ENCODE measurements around the gene TECR.
A peak's percentile ranks its signal among the peaks of the same experiment; 100 is the strongest.
"Not testable (repeated sequence)": the region's sequence is repeated elsewhere in the genome, so short reads cannot be mapped to it uniquely, and the experiment has no call there.

TECR gene

DNA sequence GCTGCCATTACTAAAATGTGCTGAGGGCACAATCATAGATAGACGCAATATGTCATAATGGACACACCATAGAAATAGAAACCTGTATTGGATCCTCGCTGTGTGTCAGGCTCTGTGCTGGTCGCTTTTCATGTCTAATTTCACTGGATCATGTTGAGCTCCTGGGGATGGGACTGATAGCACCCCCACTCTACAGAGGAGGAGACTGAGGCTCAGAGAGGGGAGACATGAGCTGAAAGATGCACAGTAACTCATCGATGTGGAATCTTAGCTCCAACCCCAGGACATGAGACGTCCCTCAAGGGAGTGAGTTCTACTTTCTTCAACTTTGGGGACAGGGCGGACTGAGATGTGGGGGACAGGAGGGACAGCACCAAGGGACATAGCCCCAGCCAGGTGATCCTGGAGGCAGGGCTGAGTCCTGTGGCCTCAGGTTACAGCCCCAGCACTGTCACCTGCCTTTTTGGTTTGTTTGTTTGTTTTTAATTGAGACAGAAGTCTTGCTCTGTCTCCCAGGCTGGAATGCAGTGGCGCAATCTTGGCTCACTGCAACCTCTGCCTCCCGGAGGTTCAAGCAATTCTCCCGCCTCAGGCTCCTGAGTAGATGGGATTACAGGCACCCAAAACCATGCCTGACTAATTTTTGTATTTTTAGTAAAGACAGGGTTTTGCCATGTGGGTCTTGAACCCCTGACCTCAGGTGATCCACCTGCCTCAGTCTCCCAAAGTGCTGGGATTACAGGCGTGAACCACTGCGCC, 26.9 kb upstream of the TECR start:
- H3K27me3 Mint-ChIP-seq = peaks cover 2% of the 10 kb centered on the region
- H3K27ac Mint-ChIP-seq = no peak overlapping the region
- H3K36me3 Mint-ChIP-seq (ENCODE audit: low read depth) = no peaks in the 10 kb centered on the region
- peaks cover 31% of the 10 kb centered on the region for H3K4me1 Mint-ChIP-seq
- H3K4me3 Mint-ChIP-seq = no peak overlapping the region
- DNase-seq = no peak
- ATAC-seq = no peak
- no peaks in the 10 kb centered on the region for H3K9me3 Mint-ChIP-seq

DNA sequence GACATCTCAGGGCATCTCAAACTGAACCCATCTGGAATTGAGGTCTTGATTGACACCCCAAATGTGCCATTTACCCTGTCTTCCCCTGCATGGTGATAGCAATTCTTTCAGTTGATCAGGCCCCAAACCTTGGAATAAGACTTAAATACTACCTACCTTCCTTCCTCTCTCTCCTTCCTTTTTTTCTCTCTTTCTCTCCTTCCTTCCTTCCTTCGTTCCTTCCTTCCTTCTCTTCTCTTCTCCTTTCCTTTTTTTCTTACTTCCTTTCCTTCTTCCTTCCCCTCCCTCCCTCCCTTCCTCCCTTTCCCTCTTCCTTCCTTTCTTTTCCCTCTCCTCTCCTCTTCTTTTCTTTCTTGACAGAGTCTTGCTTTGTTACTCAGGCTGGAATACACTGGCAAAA, 26.1 kb upstream of the TECR start:
- Mint-ChIP-seq H3K4me1 (peaks cover 37% of the 10 kb centered on the region), H3K27me3 (no peaks in the 10 kb centered on the region), H3K9me3 (no peaks in the 10 kb centered on the region), H3K36me3 (ENCODE audit: low read depth) (no peaks in the 10 kb centered on the region), H3K4me3 (no peak overlapping the region), H3K27ac (peak overlapping the region; percentile 25)
- ATAC-seq (no peak), DNase-seq (no peak)

DNA sequence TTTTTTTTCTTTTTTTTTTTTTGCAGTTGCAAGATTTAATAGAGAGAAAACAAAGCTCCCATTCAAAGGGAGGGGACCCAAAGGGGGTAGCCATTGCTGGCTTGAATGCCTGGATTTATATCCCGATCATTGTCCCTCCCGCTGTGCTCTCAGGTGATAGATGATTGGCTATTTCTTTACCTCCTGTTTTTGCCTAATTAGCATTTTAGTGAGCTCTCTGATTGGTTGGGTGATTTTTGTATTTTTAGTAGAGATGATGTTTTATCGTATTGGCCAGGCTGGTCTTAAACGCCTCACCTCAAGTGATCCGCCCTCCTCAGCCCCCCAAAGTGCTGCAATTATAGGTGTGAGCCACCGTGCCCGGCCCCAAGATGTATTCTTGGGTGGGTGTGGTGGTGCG, 24.8 kb upstream of the TECR start:
- H3K4me3 Mint-ChIP-seq; DNase-seq; H3K36me3 Mint-ChIP-seq (ENCODE audit: low read depth); ATAC-seq; H3K27ac Mint-ChIP-seq; H3K9me3 Mint-ChIP-seq; H3K27me3 Mint-ChIP-seq: not testable (repeated sequence)
- H3K4me1 Mint-ChIP-seq = peaks cover 44% of the 10 kb centered on the region

DNA sequence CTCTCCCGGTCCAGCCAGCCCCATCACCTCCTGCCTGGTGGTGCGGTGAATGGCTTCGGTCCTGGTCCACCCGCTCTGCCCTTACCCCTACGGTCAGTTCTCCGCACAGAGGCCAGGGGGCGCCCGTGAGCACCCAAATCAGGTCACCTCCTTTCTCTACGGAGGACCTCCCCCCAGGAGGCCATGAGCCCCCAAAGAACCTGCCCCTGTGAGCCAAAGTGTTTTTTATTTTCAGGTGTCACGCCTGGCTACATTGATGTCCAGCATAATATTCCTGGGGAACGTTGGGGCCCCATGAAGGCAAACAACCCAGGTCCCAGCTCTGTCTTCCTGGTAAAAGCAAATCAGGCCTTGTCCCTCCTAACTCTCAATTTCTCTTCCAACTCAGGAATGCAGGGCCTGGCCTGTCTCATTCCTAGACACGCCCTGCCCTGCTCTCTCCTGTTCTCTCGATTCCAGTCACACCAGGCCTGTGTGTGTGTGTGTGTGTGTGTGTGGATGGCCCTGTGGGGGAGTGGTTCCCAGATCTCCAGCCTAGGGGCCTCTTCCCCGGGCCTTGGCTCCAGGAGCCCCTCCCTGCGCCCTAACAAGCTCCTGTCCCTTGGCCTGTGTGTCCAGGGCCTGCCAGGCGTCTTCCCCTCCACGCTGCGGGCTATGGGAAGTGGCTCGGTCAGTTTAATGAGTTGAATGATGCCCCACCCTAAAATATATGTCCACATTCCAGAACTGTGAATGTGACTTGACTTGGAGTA, 23.7 kb upstream of the TECR start:
- no peaks in the 10 kb centered on the region for H3K27me3 Mint-ChIP-seq
- H3K36me3 Mint-ChIP-seq (ENCODE audit: low read depth) = no peaks in the 10 kb centered on the region
- no peaks in the 10 kb centered on the region for H3K9me3 Mint-ChIP-seq
- peak; percentile 68 for ATAC-seq
- H3K4me3 Mint-ChIP-seq = no peak overlapping the region
- peak; percentile 84 for DNase-seq
- H3K27ac Mint-ChIP-seq = no peak overlapping the region
- H3K4me1 Mint-ChIP-seq = peaks cover 50% of the 10 kb centered on the region

DNA sequence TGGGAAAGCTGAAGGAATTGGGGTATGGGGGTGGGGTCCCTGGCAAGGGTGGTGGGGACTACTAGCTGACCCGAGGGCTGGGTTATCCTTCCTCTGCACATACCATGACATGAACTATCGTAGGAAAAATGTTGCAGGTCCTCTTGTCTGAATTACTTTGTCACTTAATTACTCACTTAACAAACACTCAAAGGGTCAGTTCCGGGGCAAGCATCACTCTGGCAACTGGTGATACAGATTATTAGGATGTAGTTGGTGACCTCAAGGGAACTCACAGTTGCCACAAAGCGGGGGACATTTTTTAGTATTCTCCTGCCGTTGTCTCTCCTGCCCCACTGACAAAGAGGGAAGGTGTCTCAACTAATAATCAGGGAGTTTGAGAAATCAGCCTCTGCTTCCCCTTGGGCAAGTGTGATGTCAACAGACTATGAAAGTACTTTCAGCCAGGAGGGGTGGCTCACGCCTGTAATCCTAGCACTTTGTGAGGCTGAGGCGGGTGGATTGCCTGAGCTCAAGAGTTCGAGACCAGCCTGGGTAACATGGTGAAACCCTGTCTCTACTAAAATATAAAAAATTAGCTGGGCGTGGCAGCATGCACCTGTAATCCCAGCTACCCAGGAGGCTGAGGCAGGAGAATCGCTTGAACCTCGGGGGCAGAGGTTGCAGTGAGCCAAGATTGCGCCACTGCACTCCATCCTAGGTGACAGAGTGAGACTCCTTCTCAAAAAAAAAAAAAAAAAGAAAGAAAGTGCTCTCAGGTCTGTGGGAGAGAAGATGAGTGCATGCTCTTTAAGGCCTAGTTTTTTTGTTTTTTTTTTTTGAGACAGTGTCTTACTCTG, 21.5 kb upstream of the TECR start:
- DNase-seq (no peak), ATAC-seq (no peak)
- H3K27me3 Mint-ChIP-seq = no peaks in the 10 kb centered on the region
- H3K27ac Mint-ChIP-seq = peak overlapping the region; percentile 62
- H3K36me3 Mint-ChIP-seq (ENCODE audit: low read depth) = no peaks in the 10 kb centered on the region
- no peaks in the 10 kb centered on the region for H3K9me3 Mint-ChIP-seq
- peaks cover 58% of the 10 kb centered on the region for H3K4me1 Mint-ChIP-seq
- H3K4me3 Mint-ChIP-seq = no peak overlapping the region

DNA sequence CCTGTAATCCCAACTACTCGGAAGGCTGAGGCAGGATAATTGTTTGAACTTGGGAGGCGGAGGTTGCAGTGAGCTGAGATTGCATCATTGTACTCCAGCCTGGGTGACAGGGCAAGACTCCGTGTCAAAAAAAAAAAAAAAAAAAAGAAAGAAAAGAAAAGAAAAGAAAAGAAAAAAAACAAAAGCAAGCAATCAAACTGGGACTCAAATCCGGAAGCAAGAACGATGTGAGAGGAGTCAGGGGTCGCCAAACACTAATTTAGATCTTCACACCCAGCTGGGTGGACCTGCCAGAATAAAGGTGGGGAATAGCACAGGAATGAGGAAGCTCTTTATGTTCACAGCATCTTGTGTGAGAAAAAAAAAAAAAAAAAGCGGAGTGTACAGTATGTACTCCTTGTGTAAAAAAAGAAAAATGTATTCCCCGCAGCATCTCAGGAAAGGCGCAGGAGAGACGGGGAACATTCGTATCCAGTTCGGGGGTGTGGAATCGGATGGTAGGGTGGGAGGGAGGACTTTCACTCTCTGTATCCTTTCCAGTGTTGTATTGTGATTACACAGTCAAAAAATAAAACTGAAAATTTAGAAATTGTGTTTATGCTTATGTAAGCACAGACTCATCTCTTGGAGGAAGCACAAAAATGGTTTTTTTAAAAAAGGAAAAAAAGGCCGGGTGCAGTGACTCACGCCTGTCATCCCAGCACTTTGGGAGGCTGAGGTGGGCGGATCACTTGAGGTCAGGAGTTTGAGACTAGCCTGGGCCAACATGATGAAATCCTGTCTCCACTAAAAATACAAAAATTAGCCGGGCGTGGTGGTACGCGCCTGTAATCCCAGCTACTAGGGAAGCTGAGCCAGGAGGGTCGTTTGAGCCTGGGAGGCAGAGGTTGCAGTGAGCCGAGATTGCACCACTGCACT, 18.8 kb upstream of the TECR start:
- Mint-ChIP-seq H3K4me1 (peaks cover 58% of the 10 kb centered on the region), H3K9me3 (no peaks in the 10 kb centered on the region)

DNA sequence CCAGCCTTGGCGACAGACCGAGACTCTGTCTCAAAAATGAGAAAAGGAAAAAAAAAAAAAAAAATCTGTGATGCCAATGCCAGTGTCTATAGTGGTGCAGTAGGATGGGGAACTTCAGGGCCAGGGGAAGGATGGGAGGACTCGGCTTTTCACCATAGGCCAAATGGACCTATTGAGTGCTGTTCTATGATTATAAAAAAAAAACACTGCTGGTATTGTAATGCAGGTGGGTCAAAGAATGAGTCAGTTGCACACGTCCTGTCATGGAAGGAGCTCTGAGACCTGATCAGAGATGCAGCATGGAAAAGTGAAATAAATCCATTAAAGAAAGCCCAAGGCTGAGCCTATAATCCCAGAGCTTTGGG, 18.2 kb upstream of the TECR start:
- H3K27ac Mint-ChIP-seq = peak overlapping the region; percentile 22
- no peak for DNase-seq
- H3K4me3 Mint-ChIP-seq = no peak overlapping the region
- H3K36me3 Mint-ChIP-seq (ENCODE audit: low read depth) = peaks cover 25% of the 10 kb centered on the region
- no peak for ATAC-seq
- no peaks in the 10 kb centered on the region for H3K9me3 Mint-ChIP-seq
- peaks cover 59% of the 10 kb centered on the region for H3K4me1 Mint-ChIP-seq
- no peaks in the 10 kb centered on the region for H3K27me3 Mint-ChIP-seq

More for the DNA sequence above, 18.8 kb upstream of the TECR start:
- H3K27ac Mint-ChIP-seq = no peak overlapping the region
- H3K36me3 Mint-ChIP-seq (ENCODE audit: low read depth) = peaks cover 18% of the 10 kb centered on the region
- DNase-seq (no peak), ATAC-seq (no peak)
- H3K27me3 Mint-ChIP-seq = no peaks in the 10 kb centered on the region
- H3K4me3 Mint-ChIP-seq = no peak overlapping the region

DNA sequence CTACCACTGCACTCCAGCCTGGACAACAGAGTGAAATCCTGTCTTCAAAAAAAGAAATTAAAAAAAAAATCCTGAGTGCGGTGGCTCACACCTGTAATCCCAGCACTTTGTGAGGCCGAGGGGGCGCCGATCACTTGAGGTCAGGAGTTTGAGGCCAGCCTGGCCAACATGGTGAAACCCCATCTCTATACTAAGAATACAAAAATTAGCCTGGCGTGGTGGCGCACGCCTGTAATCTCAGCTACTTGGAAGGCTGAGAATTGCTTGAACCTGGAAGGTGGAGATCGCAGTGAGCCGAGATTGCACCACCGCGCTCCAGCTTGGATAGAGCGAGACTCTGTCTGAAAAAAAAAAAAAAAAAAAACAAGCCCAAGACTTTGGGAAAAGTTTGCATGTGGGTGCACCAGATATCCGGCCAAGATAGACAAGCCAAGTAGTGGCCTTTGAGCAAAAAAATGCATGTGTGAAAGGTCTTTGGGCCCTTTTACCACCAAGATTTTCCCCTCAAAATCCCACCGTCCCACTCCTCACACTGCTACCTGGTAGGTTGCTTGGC, 16.9 kb upstream of the TECR start:
- no peak for ATAC-seq
- Mint-ChIP-seq H3K36me3 (ENCODE audit: low read depth) (peaks cover 37% of the 10 kb centered on the region), H3K4me3 (no peak overlapping the region), H3K4me1 (peaks cover 52% of the 10 kb centered on the region), H3K27ac (no peak overlapping the region), H3K27me3 (no peaks in the 10 kb centered on the region), H3K9me3 (no peaks in the 10 kb centered on the region)
- DNase-seq = no peak

DNA sequence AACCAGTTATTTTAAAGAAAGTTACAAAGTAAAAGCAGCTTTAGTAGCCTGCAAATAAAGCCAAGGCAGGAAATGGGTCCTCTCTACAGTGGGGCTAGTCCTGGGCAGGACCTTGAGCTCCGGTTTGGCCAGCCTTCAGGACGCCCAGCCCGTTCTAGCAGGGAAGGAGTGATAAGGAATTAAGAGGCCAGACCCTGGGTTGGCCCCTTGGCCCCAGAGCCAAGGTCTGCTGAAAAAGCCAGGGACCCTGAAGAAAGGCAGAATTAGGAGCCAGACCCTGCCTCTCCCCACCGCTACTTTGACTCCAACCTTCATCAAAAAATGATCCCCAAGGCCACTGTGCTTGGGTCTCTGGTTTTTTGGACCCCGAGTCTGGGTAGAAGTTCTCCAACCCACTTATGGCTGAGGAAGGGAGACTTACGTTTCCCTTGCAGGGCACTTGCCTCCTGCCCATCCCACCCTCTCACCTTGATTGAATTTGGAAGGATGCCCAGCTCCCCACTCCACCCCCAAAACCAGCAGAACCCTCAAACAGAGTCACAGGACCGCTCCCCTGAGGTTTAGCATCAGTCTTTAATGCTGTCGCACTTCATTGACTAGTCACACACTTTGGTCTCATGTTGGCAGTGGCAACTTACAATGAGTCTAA, 15.1 kb upstream of the TECR start:
- ATAC-seq = no peak
- Mint-ChIP-seq H3K27me3 (no peaks in the 10 kb centered on the region), H3K4me3 (peak overlapping the region; percentile 86), H3K9me3 (no peaks in the 10 kb centered on the region), H3K27ac (peak overlapping the region; percentile 40), H3K4me1 (peaks cover 52% of the 10 kb centered on the region), H3K36me3 (ENCODE audit: low read depth) (peaks cover 40% of the 10 kb centered on the region)
- DNase-seq = no peak

DNA sequence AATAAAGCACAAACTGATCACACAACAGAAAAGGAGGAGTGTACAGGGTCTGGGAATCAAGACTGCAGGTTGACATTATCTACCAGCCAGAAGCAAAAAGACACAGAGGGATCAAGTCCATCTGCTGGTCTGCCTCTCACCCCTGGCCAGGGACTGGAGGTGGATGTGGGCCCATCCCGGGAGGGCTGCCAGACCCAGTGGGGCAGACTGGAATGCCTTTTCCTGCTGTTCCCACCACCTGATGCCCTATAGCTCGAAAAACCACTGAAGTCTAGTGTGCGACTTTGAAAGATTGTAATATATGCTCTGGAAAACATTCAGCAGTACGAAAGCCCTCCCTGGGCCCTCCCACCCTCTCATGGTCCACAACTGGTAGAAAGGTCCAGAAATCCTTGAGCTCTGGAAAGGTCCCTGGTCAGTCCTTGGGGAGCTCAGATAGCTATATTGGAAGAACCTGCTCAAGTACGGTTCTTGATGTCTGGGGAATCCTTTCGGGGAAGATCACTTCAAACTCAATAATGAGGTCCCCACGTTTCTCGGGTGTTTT, 13.8 kb upstream of the TECR start:
- peak overlapping the region; percentile 86 for H3K4me3 Mint-ChIP-seq
- DNase-seq = no peak
- no peaks in the 10 kb centered on the region for H3K27me3 Mint-ChIP-seq
- no peaks in the 10 kb centered on the region for H3K9me3 Mint-ChIP-seq
- H3K36me3 Mint-ChIP-seq (ENCODE audit: low read depth) = peaks cover 40% of the 10 kb centered on the region
- H3K27ac Mint-ChIP-seq = peak overlapping the region; percentile 92
- no peak for ATAC-seq
- peaks cover 57% of the 10 kb centered on the region for H3K4me1 Mint-ChIP-seq

DNA sequence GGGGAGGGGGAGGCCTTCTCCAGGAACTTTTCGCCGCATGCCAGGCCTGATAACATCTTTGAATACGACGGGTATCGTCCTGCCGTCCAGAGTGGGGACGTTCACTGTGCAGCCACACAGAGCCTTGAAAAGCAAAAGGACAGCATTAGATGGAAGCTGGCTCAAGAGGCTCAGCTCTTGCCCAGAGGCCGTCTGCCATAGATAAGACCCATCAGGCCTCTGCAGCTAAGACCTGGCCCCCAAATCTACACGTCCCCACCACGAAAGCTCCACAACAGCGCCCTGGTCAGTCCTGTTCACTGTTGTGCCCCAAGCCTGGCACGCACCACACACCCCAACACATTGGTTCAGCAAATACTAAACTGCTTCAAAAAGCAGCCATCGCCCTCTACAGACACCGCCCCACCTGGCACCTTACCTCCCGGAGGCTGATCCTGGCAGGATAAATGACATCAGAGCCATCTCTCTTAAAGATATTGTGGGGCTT, 13.3 kb upstream of the TECR start:
- H3K36me3 Mint-ChIP-seq (ENCODE audit: low read depth) = peaks cover 40% of the 10 kb centered on the region
- peak overlapping the region; percentile 86 for H3K4me3 Mint-ChIP-seq
- H3K27me3 Mint-ChIP-seq = no peaks in the 10 kb centered on the region
- H3K4me1 Mint-ChIP-seq = peaks cover 52% of the 10 kb centered on the region
- no peaks in the 10 kb centered on the region for H3K9me3 Mint-ChIP-seq
- DNase-seq (no peak), ATAC-seq (no peak)
- peak overlapping the region; percentile 92 for H3K27ac Mint-ChIP-seq

DNA sequence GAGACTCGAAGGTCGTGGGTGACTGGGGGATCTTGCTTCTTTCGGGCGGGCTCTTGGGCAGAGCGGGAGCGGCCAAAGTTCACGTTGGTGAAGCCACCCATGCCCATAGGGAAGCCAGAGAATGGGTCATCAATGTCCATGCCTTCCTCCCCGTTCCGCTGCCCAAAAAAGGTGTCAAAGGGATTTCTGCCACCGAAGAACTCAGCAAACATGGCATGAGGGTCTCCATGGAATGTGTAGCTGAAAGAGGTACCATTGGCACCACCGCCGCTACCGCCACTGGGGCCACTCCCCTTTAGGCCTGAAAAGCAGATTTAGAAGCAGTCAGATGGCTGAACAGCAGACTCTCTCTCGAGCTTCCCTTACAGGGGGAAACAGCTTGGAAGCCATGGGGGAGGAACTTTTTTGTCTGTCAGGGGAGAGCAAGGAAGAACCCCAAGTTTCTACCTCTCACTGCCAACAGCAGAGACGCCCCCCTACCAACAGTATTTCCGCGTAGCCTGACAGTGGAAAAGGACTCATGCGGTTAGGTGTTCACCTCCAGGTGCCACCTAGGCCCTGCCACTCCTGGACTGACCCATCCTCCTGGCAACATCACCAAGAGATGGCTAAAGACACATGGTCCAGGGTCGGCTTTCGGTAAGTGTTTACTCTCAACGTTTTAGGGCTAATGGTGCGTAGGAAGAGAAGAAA, 12.5 kb upstream of the TECR start:
- ATAC-seq = no peak
- Mint-ChIP-seq H3K27me3 (no peaks in the 10 kb centered on the region), H3K27ac (peak overlapping the region; percentile 92), H3K4me3 (peak overlapping the region; percentile 86), H3K4me1 (peaks cover 54% of the 10 kb centered on the region), H3K36me3 (ENCODE audit: low read depth) (peaks cover 40% of the 10 kb centered on the region), H3K9me3 (no peaks in the 10 kb centered on the region)
- no peak for DNase-seq

All from activated naive CD8-positive, alpha-beta T cell treated with anti-CD3 and anti-CD28 coated beads, Interleukin-2, amount 50 U/mL, for 24 hours (primary cell).